ENCODE results near the gene NKX2-2. TPM values are rescaled to one million over a fixed set of nuclear protein-coding genes. Genes with fewer than 3 reads are reported as not detected.

Gene NKX2-2
- total RNA-seq, 2 donors from 2014 or later = 0.35 TPM; not detected in 1

GRCh38 chr20:21546355-21546754, 32.5 kb upstream of the NKX2-2 start:
- H3K27ac ChIP-seq = no peak overlapping the region

GRCh38 chr20:21539512-21539911, 25.6 kb upstream of the NKX2-2 start:
- ATAC-seq (ENCODE audit: insufficient number of reproducible peaks, low FRiP score, low read depth) (no peak), DNase-seq (ENCODE audit: low spot score) (no peak)
- Histone ChIP-seq H3K9me3 (no peaks in the 10 kb centered on the region), H3K27ac (no peak overlapping the region), H3K36me3 (no peaks in the 10 kb centered on the region), H3K27me3 (replicated peaks; ENCODE audit: insufficient read depth) (no peaks in the 10 kb centered on the region), H3K4me3 (no peak overlapping the region), H3K4me1 (ENCODE audit: control insufficient read depth in 1 of 2, low read depth in 2 of 2) (no peaks in the 10 kb centered on the region)
- no peak for TF ChIP-seq CTCF (IDR thresholded peaks at IDR 0.05)

More at GRCh38 chr20:21546355-21546754, 32.5 kb upstream of the NKX2-2 start:
- Histone ChIP-seq H3K27me3 (replicated peaks; ENCODE audit: insufficient read depth) (no peaks in the 10 kb centered on the region), H3K4me1 (ENCODE audit: control insufficient read depth in 1 of 2, low read depth in 2 of 2) (no peaks in the 10 kb centered on the region), H3K4me3 (no peak overlapping the region), H3K9me3 (no peaks in the 10 kb centered on the region), H3K36me3 (no peaks in the 10 kb centered on the region)
- no peak for TF ChIP-seq CTCF (IDR thresholded peaks at IDR 0.05)
- no peak for ATAC-seq (ENCODE audit: insufficient number of reproducible peaks, low FRiP score, low read depth)
- no peak for DNase-seq (ENCODE audit: low spot score)

GRCh38 chr20:21534886-21535285, 21.0 kb upstream of the NKX2-2 start:
- Histone ChIP-seq H3K27ac (no peak overlapping the region), H3K4me1 (ENCODE audit: control insufficient read depth in 1 of 2, low read depth in 2 of 2) (no peaks in the 10 kb centered on the region), H3K9me3 (no peaks in the 10 kb centered on the region), H3K4me3 (no peak overlapping the region), H3K27me3 (replicated peaks; ENCODE audit: insufficient read depth) (no peaks in the 10 kb centered on the region), H3K36me3 (no peaks in the 10 kb centered on the region)
- no peak for TF ChIP-seq CTCF (IDR thresholded peaks at IDR 0.05)
- DNase-seq (ENCODE audit: low spot score) (no peak), ATAC-seq (ENCODE audit: insufficient number of reproducible peaks, low FRiP score, low read depth) (no peak)

GRCh38 chr20:21534453-21534852, 20.6 kb upstream of the NKX2-2 start:
- H3K27me3 ChIP-seq (replicated peaks; ENCODE audit: insufficient read depth) = no peaks in the 10 kb centered on the region
- TF ChIP-seq CTCF (IDR thresholded peaks at IDR 0.05) = no peak
- DNase-seq (ENCODE audit: low spot score) = no peak
- no peak for ATAC-seq (ENCODE audit: insufficient number of reproducible peaks, low FRiP score, low read depth)
- H3K4me3 ChIP-seq = no peak overlapping the region
- no peak overlapping the region for H3K27ac ChIP-seq
- no peaks in the 10 kb centered on the region for H3K36me3 ChIP-seq
- H3K4me1 ChIP-seq (ENCODE audit: control insufficient read depth in 1 of 2, low read depth in 2 of 2) = no peaks in the 10 kb centered on the region
- H3K9me3 ChIP-seq = no peaks in the 10 kb centered on the region

GRCh38 chr20:21529863-21530262, 16.0 kb upstream of the NKX2-2 start:
- Histone ChIP-seq H3K4me3 (no peak overlapping the region), H3K9me3 (no peaks in the 10 kb centered on the region), H3K27ac (no peak overlapping the region), H3K36me3 (no peaks in the 10 kb centered on the region), H3K4me1 (ENCODE audit: control insufficient read depth in 1 of 2, low read depth in 2 of 2) (no peaks in the 10 kb centered on the region), H3K27me3 (replicated peaks; ENCODE audit: insufficient read depth) (no peaks in the 10 kb centered on the region)
- DNase-seq (ENCODE audit: low spot score) = no peak
- TF ChIP-seq CTCF (IDR thresholded peaks at IDR 0.05) = no peak
- no peak for ATAC-seq (ENCODE audit: insufficient number of reproducible peaks, low FRiP score, low read depth)
